ENCODE data around the gene DDX1. TPM values are rescaled to one million over a fixed set of nuclear protein-coding genes. Genes with fewer than 3 reads are reported as not detected.

DDX1 gene
- total RNA-seq, 1 donor from 2014 or later: 58.5 TPM

GRCh38 chr2:15613736-15614429 is 22.2 kb downstream of the DDX1 start:
- no peak for DNase-seq (ENCODE audit: low read depth)
- no peaks in the 10 kb centered on the region for H3K27me3 ChIP-seq (ENCODE audit: control insufficient read depth, insufficient read depth, low read length)
- peaks cover 2% of the 10 kb centered on the region for H3K36me3 ChIP-seq (ENCODE audit: control insufficient read depth, insufficient read depth, low read length)
- TF ChIP-seq CTCF (IDR thresholded peaks at IDR 0.05; ENCODE audit: insufficient read depth, low read length, poor library complexity, severe bottlenecking): no peak
- H3K4me3 ChIP-seq (ENCODE audit: low read depth, low read length): no peak overlapping the region

GRCh38 chr2:15614545-15615300 is 23.1 kb downstream of the DDX1 start:
- Histone ChIP-seq H3K4me3 (ENCODE audit: low read depth, low read length) (no peak overlapping the region), H3K27me3 (ENCODE audit: control insufficient read depth, insufficient read depth, low read length) (no peaks in the 10 kb centered on the region), H3K36me3 (ENCODE audit: control insufficient read depth, insufficient read depth, low read length) (peaks cover 2% of the 10 kb centered on the region)
- DNase-seq (ENCODE audit: low read depth): no peak
- TF ChIP-seq CTCF (IDR thresholded peaks at IDR 0.05; ENCODE audit: insufficient read depth, low read length, poor library complexity, severe bottlenecking): no peak

- no peak for TF ChIP-seq CTCF (IDR thresholded peaks at IDR 0.05; ENCODE audit: insufficient read depth, low read length, poor library complexity, severe bottlenecking)
- DNase-seq (ENCODE audit: low read depth): no peak
- Histone ChIP-seq H3K4me3 (ENCODE audit: low read depth, low read length) (no peak overlapping the region), H3K36me3 (ENCODE audit: control insufficient read depth, insufficient read depth, low read length) (peaks cover 2% of the 10 kb centered on the region), H3K27me3 (ENCODE audit: control insufficient read depth, insufficient read depth, low read length) (no peaks in the 10 kb centered on the region)
Measured at GRCh38 chr2:15615301-15615920, 23.7 kb downstream of the DDX1 start.

GRCh38 chr2:15616429-15616828 is 24.8 kb downstream of the DDX1 start:
- H3K36me3 ChIP-seq (ENCODE audit: control insufficient read depth, insufficient read depth, low read length): peaks cover 2% of the 10 kb centered on the region
- DNase-seq (ENCODE audit: low read depth): no peak
- H3K27me3 ChIP-seq (ENCODE audit: control insufficient read depth, insufficient read depth, low read length): no peaks in the 10 kb centered on the region
- no peak overlapping the region for H3K4me3 ChIP-seq (ENCODE audit: low read depth, low read length)
- TF ChIP-seq CTCF (IDR thresholded peaks at IDR 0.05; ENCODE audit: insufficient read depth, low read length, poor library complexity, severe bottlenecking): no peak

GRCh38 chr2:15616850-15617777 is 25.4 kb downstream of the DDX1 start:
- Histone ChIP-seq H3K36me3 (ENCODE audit: control insufficient read depth, insufficient read depth, low read length) (peaks cover 2% of the 10 kb centered on the region), H3K4me3 (ENCODE audit: low read depth, low read length) (no peak overlapping the region), H3K27me3 (ENCODE audit: control insufficient read depth, insufficient read depth, low read length) (no peaks in the 10 kb centered on the region)
- no peak for DNase-seq (ENCODE audit: low read depth)
- TF ChIP-seq CTCF (IDR thresholded peaks at IDR 0.05; ENCODE audit: insufficient read depth, low read length, poor library complexity, severe bottlenecking): no peak
